ENCODE data around the gene KCNH1. TPM values are rescaled to one million over a fixed set of nuclear protein-coding genes. Genes with fewer than 3 reads are reported as not detected.

The KCNH1 gene
- total and polyA plus RNA-seq, 10 donors: not detected

- no peaks in the 10 kb centered on the region for H3K4me1 ChIP-seq
- WGBS, 5 donors: 84 to 93% (median 89%) methylated on average over 5 of the region's 5 CpGs
- no peaks in the 10 kb centered on the region for H3K9me3 ChIP-seq
- TF ChIP-seq POLR2A (IDR thresholded peaks at IDR 0.05): no peak
- no peak for TF ChIP-seq CTCF (IDR thresholded peaks at IDR 0.05 in 8 of 11, conservative IDR thresholded peaks at IDR 0.05 in 3 of 11)
- no peak for TF ChIP-seq POLR2AphosphoS5 (IDR thresholded peaks at IDR 0.05)
- H3K27me3 ChIP-seq (replicated peaks in 1 of 7): no peaks in the 10 kb centered on the region
- H3K4me3 ChIP-seq: no peak overlapping the region
- no peaks in the 10 kb centered on the region for H3K36me3 ChIP-seq
- no peak for DNase-seq
- intact Hi-C loops (cut with DNase I; ENCODE audit: low total_unique reads): no loop called here
- no peak overlapping the region for H3K27ac ChIP-seq
Observed at GRCh38 chr1:210741564-210741963, 392.4 kb downstream of the KCNH1 start.

- no peaks in the 10 kb centered on the region for H3K36me3 ChIP-seq
- H3K4me1 ChIP-seq: no peaks in the 10 kb centered on the region
- 34 to 61% (median 55%) methylated on average over 1 of the region's 1 CpG for WGBS, 5 donors
- H3K27ac ChIP-seq: no peak overlapping the region
- H3K9me3 ChIP-seq: no peaks in the 10 kb centered on the region
- H3K27me3 ChIP-seq (replicated peaks in 1 of 7): no peaks in the 10 kb centered on the region
- H3K4me3 ChIP-seq: no peak overlapping the region
- TF ChIP-seq CTCF (IDR thresholded peaks at IDR 0.05 in 8 of 11, conservative IDR thresholded peaks at IDR 0.05 in 3 of 11) (no peak), POLR2AphosphoS5 (IDR thresholded peaks at IDR 0.05) (no peak), POLR2A (IDR thresholded peaks at IDR 0.05) (no peak)
- no peak for DNase-seq
- intact Hi-C loops (cut with DNase I; ENCODE audit: low total_unique reads): no loop called here
Observed at GRCh38 chr1:210739627-210740026, 394.3 kb downstream of the KCNH1 start.

GRCh38 chr1:210738256-210738655, 395.7 kb downstream of the KCNH1 start:
- no peaks in the 10 kb centered on the region for H3K36me3 ChIP-seq
- no peak overlapping the region for H3K4me3 ChIP-seq

GRCh38 chr1:210736713-210737112, 397.2 kb downstream of the KCNH1 start:
- H3K27ac ChIP-seq: no peak overlapping the region
- no peaks in the 10 kb centered on the region for H3K9me3 ChIP-seq
- no peak for DNase-seq
- no peaks in the 10 kb centered on the region for H3K27me3 ChIP-seq (replicated peaks in 1 of 7)
- no peak for TF ChIP-seq POLR2AphosphoS5 (IDR thresholded peaks at IDR 0.05)
- TF ChIP-seq POLR2A (IDR thresholded peaks at IDR 0.05): no peak
- TF ChIP-seq CTCF (IDR thresholded peaks at IDR 0.05 in 8 of 11, conservative IDR thresholded peaks at IDR 0.05 in 3 of 11): no peak
- H3K36me3 ChIP-seq: no peaks in the 10 kb centered on the region
- H3K4me3 ChIP-seq: no peak overlapping the region
- intact Hi-C loops (cut with DNase I; ENCODE audit: low total_unique reads): no loop called here
- H3K4me1 ChIP-seq: no peaks in the 10 kb centered on the region
- 35 to 64% (median 46%) methylated on average over 3 of the region's 3 CpGs for WGBS, 5 donors

More at GRCh38 chr1:210738256-210738655, 395.7 kb downstream of the KCNH1 start:
- Histone ChIP-seq H3K27ac (no peak overlapping the region), H3K4me1 (no peaks in the 10 kb centered on the region), H3K9me3 (no peaks in the 10 kb centered on the region), H3K27me3 (replicated peaks in 1 of 7) (no peaks in the 10 kb centered on the region)
- intact Hi-C loops (cut with DNase I; ENCODE audit: low total_unique reads): no loop called here
- 82 to 90% (median 85%) methylated on average over 5 of the region's 5 CpGs for WGBS, 5 donors
- DNase-seq: no peak
- TF ChIP-seq POLR2A (IDR thresholded peaks at IDR 0.05): no peak
- no peak for TF ChIP-seq CTCF (IDR thresholded peaks at IDR 0.05 in 8 of 11, conservative IDR thresholded peaks at IDR 0.05 in 3 of 11)
